Measurements from ENCODE around the gene CDK17.

- no peak for TF ChIP-seq EZH2phosphoT487 (IDR thresholded peaks at IDR 0.05; ENCODE audit: borderline replicate concordance)
- no peak for TF ChIP-seq CTCF (conservative IDR thresholded peaks at IDR 0.05; ENCODE audit: low read length)
Measured at GRCh38 chr12:96263449-96263902, 136.8 kb downstream of the CDK17 start.
